ENCODE measurements around the gene PCDHA13. TPM values are rescaled to one million over a fixed set of nuclear protein-coding genes. Genes with fewer than 3 reads are reported as not detected.

Gene PCDHA13
- total RNA-seq, 1 experiment from 2014 or later, result not detected

GRCh38 chr5:140925806-140926442, 44.0 kb downstream of the PCDHA13 start, which contains the start of gene PCDHAC1:
PCDHAC1 (plus strand) TSS chr5:140926299; CDS start chr5:140926893, 594 bp downstream.
- Histone ChIP-seq H3K4me2 (ENCODE audit: low read length) (peak within 1 kb of the TSS; percentile 88), H4K20me1 (ENCODE audit: insufficient read depth) (no peaks in the 10 kb centered on the region), H3K36me3 (ENCODE audit: control insufficient read depth in 1 of 2, insufficient read depth in 2 of 2, low read length in 2 of 2) (no peaks in the 10 kb centered on the region), H3K9me2 (ENCODE audit: insufficient read depth) (no peaks in the 10 kb centered on the region), H3K4me1 (ENCODE audit: control insufficient read depth in 1 of 2, insufficient read depth in 2 of 2, low read length in 2 of 2) (peaks cover 2 to 15% of the 10 kb centered on the region in 2 experiments; a peak in 3 of 4 replicates), H3K27me3 (ENCODE audit: insufficient read depth, low read length) (no peaks in the 10 kb centered on the region), H3K79me2 (ENCODE audit: insufficient read depth, low read length) (no peaks in the 10 kb centered on the region), H3K9ac (ENCODE audit: low read length) (peak within 1 kb of the TSS; percentile 24; the same call in 1 of the 2 replicates), H3K4me3 (replicated peaks in 1 of 2; ENCODE audit: low read depth in 1 of 2, low read length in 2 of 2) (peak within 1 kb of the TSS; percentile 37 to 58), H3K27ac (ENCODE audit: low read depth, low read length) (peak within 1 kb of the TSS; percentile 23; the same call in 1 of the 2 replicates), H2AFZ (ENCODE audit: low read depth, low read length, poor library complexity, severe bottlenecking) (peak within 1 kb of the TSS; percentile 93), H3K9me3 (ENCODE audit: control insufficient read depth in 1 of 2, insufficient read depth in 1 of 2, low read depth in 1 of 2, low read length in 2 of 2) (no peaks in the 10 kb centered on the region)
- TF ChIP-seq EGR1 (IDR thresholded peaks at IDR 0.05; ENCODE audit: low read depth) (peak; percentile 57; the same call in 1 of the 2 replicates), SRF (IDR thresholded peaks at IDR 0.05; ENCODE audit: low read depth) (no peak), CEBPB (IDR thresholded peaks at IDR 0.05; ENCODE audit: low read depth) (no peak)
- ChIA-PET RAD21 (ENCODE audit: low non-redundant PET in 1 of 2, low total read pairs in 2 of 2, uncharacterized antibody in 2 of 2, unreplicated experiment in 2 of 2) (interaction anchor here (0.8 to 2.2 kb wide), 3 partner anchors 112 to 115 kb away, joined by 3 to 24 read pairs (median 14); no protein-coding TSS in a partner anchor), CTCF (interaction anchor here (1.0 to 4.4 kb wide), 7 partner anchors 11 to 638 kb away, joined by 3 to 50 read pairs (median 5); no protein-coding TSS in a partner anchor), POLR2A (interaction anchor here (0.5 to 0.6 kb wide), 2 partner anchors 108 to 252 kb away, joined by 4 read pairs; partner anchors contain the start of gene DND1)
- no TSS peak for BruUV-seq (replicated peaks)
- intact Hi-C loops (cut with micrococcal nuclease), result loop anchor here (1.0 to 5.0 kb wide), 3 partner anchors 41 to 114 kb away; partner anchors contain the start of gene PCDHAC2
- no peak for DNase-seq (ENCODE audit: low read depth, low spot score)
- peak; percentile 89 for ATAC-seq

GRCh38 chr5:140926443-140927227, 44.7 kb downstream of the PCDHA13 start:
- Histone ChIP-seq H3K27ac (ENCODE audit: low read depth, low read length) (peak overlapping the region; percentile 23; the same call in 1 of the 2 replicates), H3K9me2 (ENCODE audit: insufficient read depth) (no peaks in the 10 kb centered on the region), H2AFZ (ENCODE audit: low read depth, low read length, poor library complexity, severe bottlenecking) (peak overlapping the region; percentile 93), H3K9ac (ENCODE audit: low read length) (peak overlapping the region; percentile 24; the same call in 1 of the 2 replicates), H3K36me3 (ENCODE audit: control insufficient read depth in 1 of 2, insufficient read depth in 2 of 2, low read length in 2 of 2) (no peaks in the 10 kb centered on the region), H3K4me1 (ENCODE audit: control insufficient read depth in 1 of 2, insufficient read depth in 2 of 2, low read length in 2 of 2) (peaks cover 2 to 15% of the 10 kb centered on the region in 2 experiments; a peak in 3 of 4 replicates), H3K9me3 (ENCODE audit: control insufficient read depth in 1 of 2, insufficient read depth in 1 of 2, low read depth in 1 of 2, low read length in 2 of 2) (no peaks in the 10 kb centered on the region), H4K20me1 (ENCODE audit: insufficient read depth) (no peaks in the 10 kb centered on the region), H3K4me2 (ENCODE audit: low read length) (peak overlapping the region; percentile 88), H3K79me2 (ENCODE audit: insufficient read depth, low read length) (no peaks in the 10 kb centered on the region), H3K4me3 (replicated peaks in 1 of 2; ENCODE audit: low read depth in 1 of 2, low read length in 2 of 2) (peak overlapping the region; percentile 37 to 58), H3K27me3 (ENCODE audit: insufficient read depth, low read length) (no peaks in the 10 kb centered on the region)
- intact Hi-C loops (cut with micrococcal nuclease), result loop anchor here (1.0 to 5.0 kb wide), 3 partner anchors 41 to 114 kb away; partner anchors contain the start of gene PCDHAC2
- CTCF ChIA-PET, result interaction anchor here (0.6 to 4.4 kb wide), 10 partner anchors 10 to 637 kb away, joined by 3 to 50 read pairs (median 4); no protein-coding TSS in a partner anchor
- DNase-seq (ENCODE audit: low read depth, low spot score) (peak; percentile 68), ATAC-seq (peak; percentile 97)
- POLR2A ChIA-PET, result interaction anchor here (0.6 to 1.2 kb wide), 2 partner anchors 113 to 253 kb away, joined by 4 read pairs; partner anchors contain the start of gene DND1
- TF ChIP-seq YY1 (IDR thresholded peaks at IDR 0.05; ENCODE audit: extremely low read depth, insufficient replicate concordance, low read depth, low read length) (peak; percentile 70), CTCF (IDR thresholded peaks at IDR 0.05 in 2 of 3, conservative IDR thresholded peaks at IDR 0.05 in 1 of 3; ENCODE audit: borderline replicate concordance in 1 of 3, insufficient read depth in 1 of 3, low read depth in 2 of 3, low read length in 2 of 3) (peak; percentile 76 to 90 (median 80)), SRF (IDR thresholded peaks at IDR 0.05; ENCODE audit: low read depth) (no peak), RAD21 (IDR thresholded peaks at IDR 0.05; ENCODE audit: low read depth) (peak; percentile 91)
- RAD21 ChIA-PET (ENCODE audit: low non-redundant PET in 1 of 2, low total read pairs in 2 of 2, uncharacterized antibody in 2 of 2, unreplicated experiment in 2 of 2), result interaction anchor here (0.7 to 2.2 kb wide), 5 partner anchors 77 to 114 kb away, joined by 3 to 24 read pairs (median 3); no protein-coding TSS in a partner anchor
- BruUV-seq (replicated peaks), result no TSS peak

Measured in HCT116 (cell line).